NB4 (cell line): Measurements from ENCODE around the gene STT3A.

Experiments used
- DNase-seq: peaks from one replicate; pipeline ENCODE4 v3.0.0; 2010; ENCODE audit warnings: low read depth
- H3K4me3 ChIP-seq: one replicate; pipeline ENCODE4 v1.5.1; 2011; ENCODE audit warnings: mild to moderate bottlenecking, low read depth, low read length, moderate library complexity
- MAX ChIP-seq: IDR thresholded peaks from 2 replicates; pipeline ENCODE4 v1.6.1; 2011; ENCODE audit warnings: low read depth, low read length
- MYC ChIP-seq: IDR thresholded peaks from 2 replicates; pipeline ENCODE4 v1.6.1; 2011; ENCODE audit warnings: low read depth, low read length
- POLR2A ChIP-seq: IDR thresholded peaks from 2 replicates; pipeline ENCODE4 v1.6.1; 2011; ENCODE audit warnings: mild to moderate bottlenecking; ENCODE audit not compliant: insufficient read length; ENCODE audit errors: extremely low read depth
- TF ChIP-seq, protein P1 (sequence below): IDR thresholded peaks from one replicate; pipeline ENCODE4 v1.5.1; 2012; ENCODE audit warnings: low read depth, low read length

Gene STT3A

GRCh38 chr11:125592305-125593113 is at the start of gene STT3A:
Gene STT3A (plus strand): TSS chr11:125592852. CDS start chr11:125595916, 3,064 bp downstream.
- DNase-seq, result peak; percentile 100
- TF ChIP-seq MYC (peak; percentile 94), MAX (peak; percentile 96), POLR2A (peak; percentile 85)
- TF ChIP-seq, protein P1, sequence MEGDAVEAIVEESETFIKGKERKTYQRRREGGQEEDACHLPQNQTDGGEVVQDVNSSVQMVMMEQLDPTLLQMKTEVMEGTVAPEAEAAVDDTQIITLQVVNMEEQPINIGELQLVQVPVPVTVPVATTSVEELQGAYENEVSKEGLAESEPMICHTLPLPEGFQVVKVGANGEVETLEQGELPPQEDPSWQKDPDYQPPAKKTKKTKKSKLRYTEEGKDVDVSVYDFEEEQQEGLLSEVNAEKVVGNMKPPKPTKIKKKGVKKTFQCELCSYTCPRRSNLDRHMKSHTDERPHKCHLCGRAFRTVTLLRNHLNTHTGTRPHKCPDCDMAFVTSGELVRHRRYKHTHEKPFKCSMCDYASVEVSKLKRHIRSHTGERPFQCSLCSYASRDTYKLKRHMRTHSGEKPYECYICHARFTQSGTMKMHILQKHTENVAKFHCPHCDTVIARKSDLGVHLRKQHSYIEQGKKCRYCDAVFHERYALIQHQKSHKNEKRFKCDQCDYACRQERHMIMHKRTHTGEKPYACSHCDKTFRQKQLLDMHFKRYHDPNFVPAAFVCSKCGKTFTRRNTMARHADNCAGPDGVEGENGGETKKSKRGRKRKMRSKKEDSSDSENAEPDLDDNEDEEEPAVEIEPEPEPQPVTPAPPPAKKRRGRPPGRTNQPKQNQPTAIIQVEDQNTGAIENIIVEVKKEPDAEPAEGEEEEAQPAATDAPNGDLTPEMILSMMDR, result no peak

DNA sequence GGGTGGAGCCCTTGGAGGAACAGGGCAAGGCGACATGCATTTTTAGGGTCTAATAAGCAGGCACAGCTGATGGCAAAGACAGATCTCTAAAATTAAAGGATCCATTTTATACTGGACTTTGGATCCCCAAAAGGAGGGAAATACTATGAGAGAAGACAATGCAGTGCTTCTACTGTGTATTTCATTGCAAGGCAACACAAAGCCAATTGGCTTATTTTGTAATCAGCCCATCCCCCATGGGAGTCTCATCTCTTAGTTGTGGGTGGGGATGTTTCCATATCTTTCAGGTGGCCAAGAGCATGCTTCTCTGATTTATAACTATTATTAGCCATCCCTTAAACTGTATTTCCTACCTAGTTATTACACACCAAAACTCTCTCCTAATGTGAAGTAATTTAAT is 41.9 kb upstream of the STT3A start:
- H3K4me3 ChIP-seq, result no peak overlapping the region
- no peak for DNase-seq
- TF ChIP-seq MYC (no peak), POLR2A (no peak), MAX (no peak)

More at GRCh38 chr11:125592305-125593113, at the start of gene STT3A:
- H3K4me3 ChIP-seq, result peak within 1 kb of the TSS; percentile 94

- TF ChIP-seq POLR2A (no peak), MYC (no peak), MAX (no peak)
- TF ChIP-seq, protein P1, result no peak
- H3K4me3 ChIP-seq, result no peak overlapping the region
- no peak for DNase-seq
These were observed 40.8 kb upstream of the STT3A start for GRCh38 chr11:125551835-125552342.

GRCh38 chr11:125552927-125553326 is 39.7 kb upstream of the STT3A start:
- TF ChIP-seq MYC, result no peak
- TF ChIP-seq POLR2A, result no peak
- no peak for TF ChIP-seq MAX
- TF ChIP-seq, protein P1, result no peak
- no peak overlapping the region for H3K4me3 ChIP-seq
- no peak for DNase-seq

- TF ChIP-seq MYC, result no peak
- no peak for TF ChIP-seq MAX
- TF ChIP-seq, protein P1, result no peak
- no peak for TF ChIP-seq POLR2A
- H3K4me3 ChIP-seq, result no peak overlapping the region
- no peak for DNase-seq
These were observed 39.3 kb upstream of the STT3A start for GRCh38 chr11:125553357-125553756.

GRCh38 chr11:125554038-125554437 is 38.6 kb upstream of the STT3A start:
- DNase-seq, result no peak
- TF ChIP-seq MAX, result peak; percentile 36; the same call in 1 of the 2 replicates
- TF ChIP-seq, protein P1, result no peak
- H3K4me3 ChIP-seq, result no peak overlapping the region
